ENCODE measurements around the gene WDR33.

Gene WDR33

DNA sequence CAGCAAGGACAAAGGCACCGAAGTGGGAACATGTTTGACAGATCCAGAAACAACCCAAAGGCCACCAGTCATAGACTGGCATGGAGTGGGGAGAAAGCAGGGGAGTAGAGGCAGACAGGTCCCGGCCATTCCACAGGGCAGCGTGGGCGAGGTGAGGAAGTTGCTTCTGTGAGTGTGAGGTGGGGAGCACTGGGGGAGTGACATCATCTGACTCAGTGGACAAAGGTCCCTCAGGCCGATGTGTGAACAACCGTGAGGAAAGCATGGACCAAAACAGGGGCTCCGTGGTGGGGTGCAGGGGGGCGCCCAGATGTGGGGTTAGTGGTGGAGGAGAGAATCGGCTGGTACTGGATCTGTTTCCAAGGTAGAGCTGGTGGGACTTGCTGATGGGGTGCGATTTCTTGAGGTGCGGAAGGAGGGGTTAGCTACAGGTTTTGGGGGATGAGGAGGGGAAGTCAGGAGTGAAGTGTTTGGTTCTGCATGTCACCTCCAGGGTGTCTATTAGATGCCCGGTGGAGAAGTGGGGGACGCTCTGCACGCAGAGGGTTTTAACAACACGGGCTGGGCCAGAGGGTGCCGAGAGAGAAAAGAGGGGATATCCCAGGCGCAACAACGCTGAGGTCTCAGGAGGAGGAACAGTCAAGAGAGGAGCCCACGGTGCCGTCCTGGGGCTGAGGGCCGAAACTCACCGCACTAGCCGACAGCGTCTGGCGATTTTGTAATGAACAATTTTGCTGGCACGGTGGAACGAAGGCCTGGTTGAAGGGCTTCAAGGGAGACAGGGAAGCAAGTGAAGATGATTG is 112.2 kb downstream of the WDR33 start:
- FAIRE-seq (no peak), DNase-seq (ENCODE audit: low spot score) (no peak)

DNA sequence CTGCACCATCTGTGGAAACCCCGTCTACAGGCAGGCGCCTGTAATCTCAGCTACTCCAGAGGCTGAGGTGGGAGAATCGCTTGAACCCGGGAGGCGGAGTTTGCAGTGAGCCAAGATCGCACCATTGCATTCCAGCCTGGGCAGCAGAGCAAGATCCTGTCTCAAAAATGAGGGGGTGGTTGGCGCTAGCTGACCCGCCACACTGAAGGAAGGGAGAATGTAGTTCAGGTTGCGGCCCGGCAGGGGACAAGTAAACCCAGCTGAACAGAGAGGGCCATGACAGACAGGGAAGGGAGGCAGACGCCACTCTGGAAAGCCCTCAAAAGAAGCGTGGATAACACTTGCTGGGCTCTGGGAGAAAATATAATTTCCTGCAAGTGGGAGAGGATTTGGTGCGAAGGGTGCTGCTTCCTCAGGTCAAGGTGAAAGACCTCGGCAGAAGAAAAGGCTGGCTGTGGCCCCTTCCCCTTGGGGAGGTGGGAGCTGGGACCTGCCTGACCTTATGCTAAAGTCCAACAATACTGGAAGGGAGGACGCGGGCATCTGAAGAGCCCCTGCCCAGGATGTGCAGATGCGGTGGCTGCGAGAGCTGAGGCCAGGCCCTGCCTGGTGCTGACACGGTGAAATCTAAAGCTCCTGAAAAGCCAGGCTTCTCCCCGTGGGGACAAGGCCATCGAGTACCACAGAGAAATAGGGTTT is 113.3 kb downstream of the WDR33 start:
- DNase-seq (ENCODE audit: low spot score) (no peak), FAIRE-seq (no peak)

DNA sequence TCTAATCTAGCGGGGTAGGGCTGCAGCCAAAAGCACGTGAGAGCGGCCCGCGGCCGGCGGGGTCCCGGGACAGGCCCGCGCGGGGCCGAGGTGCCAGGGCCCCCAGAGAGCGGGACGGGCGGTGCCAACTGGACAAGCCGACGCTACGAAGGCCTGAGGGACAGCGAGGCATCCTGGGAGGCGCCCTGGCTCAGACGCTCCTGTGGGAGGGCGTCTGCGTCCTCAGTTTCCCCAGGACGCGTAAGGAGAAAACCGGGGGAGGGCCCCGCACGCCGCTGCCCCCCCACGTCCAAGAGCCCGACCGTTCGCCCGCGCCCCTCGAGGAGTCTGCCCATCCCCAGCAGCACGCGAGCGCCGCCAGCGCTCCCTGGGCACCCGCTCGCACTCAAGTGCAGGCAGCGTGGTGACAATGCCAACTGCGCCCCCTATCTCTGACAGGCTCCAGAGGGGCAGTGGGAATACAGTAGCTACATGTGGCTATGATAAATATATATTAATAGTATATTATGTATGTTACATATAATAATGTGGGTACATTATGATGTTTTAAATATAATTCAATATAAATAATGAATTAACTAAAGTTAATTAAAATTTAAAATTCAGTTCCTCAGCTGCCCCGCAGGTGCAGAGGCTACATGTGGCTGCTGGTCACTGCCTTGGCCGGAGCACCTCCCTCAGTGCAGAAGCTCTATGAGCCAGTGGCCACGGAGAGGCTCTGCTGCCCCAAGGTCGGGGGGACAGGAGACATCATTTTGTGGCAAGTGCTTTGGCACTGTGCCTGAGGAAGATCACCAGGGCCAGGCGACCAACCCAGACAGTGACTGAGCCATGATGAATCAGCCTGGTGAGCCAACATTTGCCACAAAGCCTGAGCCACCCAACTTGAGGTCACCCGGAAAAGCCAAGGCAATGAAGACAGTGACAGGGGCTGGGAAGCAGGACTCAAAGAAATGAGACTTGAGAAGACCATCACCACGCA is 115.2 kb downstream of the WDR33 start:
- DNase-seq (ENCODE audit: low spot score) (peak; percentile 96), FAIRE-seq (peak; percentile 93)

DNA sequence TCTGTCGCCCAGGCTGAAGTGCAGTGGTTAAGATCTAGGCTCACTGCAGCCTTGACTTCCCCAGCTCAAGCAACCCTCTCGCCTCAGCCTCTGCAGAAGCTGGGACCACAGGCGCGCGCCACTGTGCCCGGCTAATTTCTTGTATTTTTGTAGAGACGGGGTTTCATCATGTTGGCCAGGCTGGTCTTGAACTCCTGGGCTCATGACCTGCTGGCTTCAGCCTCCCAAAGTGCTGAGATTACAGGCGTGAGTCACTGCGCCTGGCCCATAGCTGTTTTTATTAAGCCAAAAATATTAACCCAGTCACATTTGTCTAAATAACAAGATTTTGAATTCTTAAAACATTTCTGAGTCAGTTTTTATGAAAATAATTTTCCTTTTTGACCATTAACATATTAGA is 116.0 kb downstream of the WDR33 start:
- DNase-seq (ENCODE audit: low spot score) (no peak), FAIRE-seq (no peak)

DNA sequence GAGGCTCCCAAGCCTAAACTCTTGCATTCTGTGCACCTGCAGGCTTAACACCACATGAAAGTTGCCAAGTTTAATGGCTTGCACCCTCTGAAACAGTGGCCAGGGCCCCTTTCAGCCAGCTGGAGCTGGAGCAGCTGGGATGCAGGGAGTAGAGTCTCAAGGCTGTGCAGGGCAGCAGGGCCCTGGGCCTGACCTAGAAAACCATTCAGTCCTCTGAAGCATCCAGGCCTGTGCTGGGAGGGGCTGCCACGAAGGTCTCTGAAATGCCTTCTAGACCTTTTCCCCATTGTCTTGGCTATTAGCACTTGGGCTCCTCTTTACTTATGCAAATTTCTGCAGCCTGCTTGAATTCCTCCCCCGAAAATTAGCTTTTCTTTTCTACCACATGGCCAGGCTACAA is 120.3 kb downstream of the WDR33 start:
- no peak for DNase-seq (ENCODE audit: low spot score)
- no peak for FAIRE-seq

DNA sequence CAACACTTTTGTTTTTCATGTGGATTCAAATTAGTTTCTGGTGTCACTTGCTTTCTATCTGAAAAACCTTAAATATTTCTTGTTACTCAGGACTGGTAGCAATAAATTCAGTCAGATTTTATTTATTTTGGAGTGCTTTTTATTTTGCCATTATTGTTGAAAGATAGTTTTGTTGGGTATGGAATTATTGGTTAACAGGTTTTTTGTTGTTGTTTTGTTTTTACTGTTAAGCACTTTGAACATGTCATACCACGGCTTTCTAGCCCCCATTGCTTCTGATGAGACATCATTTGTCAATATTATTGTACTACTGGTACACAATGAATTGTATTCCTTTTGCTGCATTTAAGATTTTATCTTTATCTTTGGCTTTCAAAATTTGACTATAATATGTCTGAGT is 122.6 kb downstream of the WDR33 start:
- FAIRE-seq (no peak), DNase-seq (ENCODE audit: low spot score) (no peak)

DNA sequence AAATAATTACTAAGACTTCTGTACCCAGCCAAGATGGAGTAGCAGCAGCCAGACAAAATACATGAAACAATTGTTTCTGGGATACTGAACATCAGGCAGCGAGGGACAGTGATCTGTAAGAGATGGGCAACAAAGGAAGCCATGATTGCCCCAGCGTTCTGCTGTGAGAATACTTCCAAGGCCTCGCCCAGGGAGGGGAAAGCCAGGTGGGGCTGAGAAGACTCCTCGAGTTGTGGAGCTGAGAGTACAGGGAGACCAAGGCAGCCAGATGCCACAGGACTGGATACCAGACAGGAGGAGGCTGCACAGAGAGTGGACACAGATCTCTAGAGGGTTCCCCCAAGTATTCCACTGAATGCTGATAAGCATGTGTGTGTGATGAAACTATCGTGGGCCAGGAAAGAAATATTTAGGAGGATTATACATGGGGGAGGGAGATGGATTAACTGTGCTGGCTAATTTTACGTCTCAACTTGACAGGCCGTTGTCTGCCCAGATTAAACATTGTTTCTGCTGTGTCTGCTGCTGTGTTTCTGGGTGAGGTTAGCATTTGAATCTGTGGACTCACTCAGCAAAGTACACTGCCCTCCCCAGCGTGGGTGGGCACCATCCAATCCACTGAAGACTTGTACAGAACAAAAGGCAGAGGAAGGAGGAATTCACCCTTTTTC is 125.4 kb downstream of the WDR33 start:
- FAIRE-seq: no peak
- no peak for DNase-seq (ENCODE audit: low spot score)

DNA sequence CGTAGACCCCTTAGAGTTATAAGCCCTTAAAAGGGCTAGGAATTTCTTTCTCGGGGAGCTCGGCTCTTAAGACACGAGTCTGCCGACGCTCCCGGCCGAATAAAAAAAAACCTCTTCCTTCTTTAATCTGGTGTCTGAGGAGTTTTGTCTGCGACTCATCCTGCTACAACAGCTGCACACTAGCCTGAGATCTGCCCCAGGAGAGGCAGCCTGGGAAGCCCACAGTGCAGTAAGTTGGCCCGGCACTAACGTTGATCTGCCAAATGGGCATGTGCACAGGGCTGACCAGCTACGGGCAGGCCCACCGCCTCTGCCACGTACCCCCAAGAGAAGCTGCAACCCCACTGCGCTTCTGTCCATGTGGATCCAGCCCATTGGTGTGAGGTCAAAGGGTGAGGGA is 127.2 kb downstream of the WDR33 start:
- FAIRE-seq (no peak), DNase-seq (ENCODE audit: low spot score) (no peak)

DNA sequence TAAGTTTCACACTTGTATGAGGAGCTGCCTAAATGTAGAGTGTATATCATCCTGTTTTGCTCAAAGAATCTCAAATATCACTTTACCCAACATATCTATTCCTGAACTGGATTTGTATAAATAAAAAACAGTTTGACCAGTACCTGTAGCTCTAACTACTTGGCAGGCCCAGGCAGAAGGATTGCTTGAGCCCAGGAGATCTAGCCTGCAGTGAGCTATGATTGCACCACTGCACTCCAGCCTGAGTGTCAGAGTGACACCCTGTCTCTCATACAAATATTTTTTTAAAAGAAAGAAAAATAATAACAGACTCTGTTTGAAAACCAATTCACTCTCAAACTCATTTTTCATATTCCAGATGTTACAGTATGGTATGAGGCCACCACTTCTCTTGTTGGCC is 127.9 kb downstream of the WDR33 start:
- DNase-seq (ENCODE audit: low spot score) (no peak), FAIRE-seq (no peak)

DNA sequence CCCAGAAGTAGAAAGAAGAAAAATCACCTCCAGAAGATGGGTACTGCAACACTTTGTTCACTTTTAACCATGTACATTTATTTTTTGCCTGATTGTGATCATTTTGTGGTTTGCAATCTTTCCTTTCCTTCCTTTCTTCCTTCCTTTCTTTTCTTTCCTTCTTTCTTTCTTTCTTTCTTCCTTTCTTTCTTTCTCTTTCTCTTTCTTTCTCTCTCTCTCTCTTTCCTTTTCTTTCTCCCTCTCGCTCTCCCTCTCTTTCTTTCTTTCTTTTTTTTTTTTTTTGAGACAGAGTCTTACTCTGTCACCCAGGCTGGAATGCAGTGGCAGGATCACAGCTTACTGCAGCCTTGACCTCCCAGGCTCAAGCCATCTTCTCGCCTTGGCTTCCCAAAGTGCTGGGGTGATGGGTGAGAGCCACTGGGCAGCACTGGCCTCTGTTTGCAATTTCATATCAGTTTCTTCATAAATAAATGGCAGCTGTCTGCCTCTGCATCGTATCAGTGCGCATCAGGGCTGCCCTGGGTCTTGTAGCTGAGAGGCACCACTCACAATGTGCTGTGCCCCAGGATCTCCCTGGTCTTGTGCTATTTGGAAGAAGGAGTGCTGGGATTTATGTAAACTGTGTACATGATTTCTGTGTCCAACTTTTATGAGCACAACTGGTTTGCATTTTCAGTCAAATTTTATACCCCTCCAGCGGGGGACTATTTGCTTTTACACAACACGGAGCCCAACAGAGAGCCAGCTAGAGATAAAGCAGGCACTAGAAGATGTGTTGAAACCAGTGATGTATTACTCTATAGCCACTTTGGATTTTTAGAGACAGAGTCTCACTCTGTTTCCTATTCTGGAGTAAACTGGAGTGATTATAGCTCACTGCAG is 128.8 kb downstream of the WDR33 start:
- DNase-seq (ENCODE audit: low spot score) (no peak), FAIRE-seq (no peak)

DNA sequence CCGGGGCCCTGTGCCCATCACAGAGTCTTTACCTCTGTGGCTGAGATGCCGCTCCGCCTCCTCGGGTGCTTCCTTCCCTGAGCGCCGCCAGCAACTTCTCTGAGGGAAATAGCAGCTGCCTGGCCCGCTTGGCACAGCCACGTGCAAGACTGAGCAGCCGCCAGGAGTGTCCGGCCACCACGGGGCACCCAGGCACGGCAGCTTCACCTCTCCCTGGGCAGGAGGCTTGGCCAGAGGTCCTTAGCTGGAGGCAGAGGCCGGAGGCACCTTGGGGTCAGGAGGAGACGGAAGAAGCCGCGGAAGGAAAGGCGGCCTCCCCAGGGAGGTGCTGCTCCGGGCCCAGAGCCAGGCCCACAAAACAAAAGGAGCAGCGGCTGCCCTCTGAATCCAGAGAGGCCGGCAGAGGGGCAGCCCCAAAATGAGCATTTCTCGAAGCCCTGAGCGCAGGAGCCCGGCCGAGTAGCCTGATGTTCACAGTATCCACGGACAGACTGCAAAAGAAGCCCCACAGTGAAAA is 129.6 kb downstream of the WDR33 start:
- no peak for DNase-seq (ENCODE audit: low spot score)
- no peak for FAIRE-seq

DNA sequence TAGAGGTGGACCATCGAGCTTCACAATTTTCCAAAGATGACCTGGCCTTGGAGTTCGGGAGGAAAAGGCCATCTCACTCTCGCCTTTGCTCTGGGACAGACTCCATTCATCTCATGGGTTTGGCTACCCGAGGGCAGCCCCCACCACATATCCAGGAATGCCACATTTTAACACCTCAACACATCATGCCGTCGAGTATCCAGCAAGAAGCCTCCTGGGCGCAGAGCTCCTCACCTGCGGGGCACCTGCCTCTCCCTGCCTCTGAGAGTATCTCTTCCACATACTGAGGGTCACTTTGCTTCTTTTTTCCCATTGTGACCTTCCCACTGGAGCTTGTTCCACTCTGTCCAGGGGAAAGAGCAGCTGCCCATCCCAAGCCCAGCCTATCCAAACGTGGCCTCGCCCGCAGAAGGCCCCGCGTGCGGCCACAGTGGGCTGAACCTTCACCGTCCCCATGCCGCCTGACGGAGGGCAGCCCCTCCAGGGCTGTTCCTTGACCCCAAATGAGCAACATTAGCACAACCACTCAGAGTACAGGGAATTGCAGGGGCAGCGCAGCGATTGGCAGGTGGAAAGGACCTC is 130.2 kb downstream of the WDR33 start:
- FAIRE-seq (no peak), DNase-seq (ENCODE audit: low spot score) (no peak)

DNA sequence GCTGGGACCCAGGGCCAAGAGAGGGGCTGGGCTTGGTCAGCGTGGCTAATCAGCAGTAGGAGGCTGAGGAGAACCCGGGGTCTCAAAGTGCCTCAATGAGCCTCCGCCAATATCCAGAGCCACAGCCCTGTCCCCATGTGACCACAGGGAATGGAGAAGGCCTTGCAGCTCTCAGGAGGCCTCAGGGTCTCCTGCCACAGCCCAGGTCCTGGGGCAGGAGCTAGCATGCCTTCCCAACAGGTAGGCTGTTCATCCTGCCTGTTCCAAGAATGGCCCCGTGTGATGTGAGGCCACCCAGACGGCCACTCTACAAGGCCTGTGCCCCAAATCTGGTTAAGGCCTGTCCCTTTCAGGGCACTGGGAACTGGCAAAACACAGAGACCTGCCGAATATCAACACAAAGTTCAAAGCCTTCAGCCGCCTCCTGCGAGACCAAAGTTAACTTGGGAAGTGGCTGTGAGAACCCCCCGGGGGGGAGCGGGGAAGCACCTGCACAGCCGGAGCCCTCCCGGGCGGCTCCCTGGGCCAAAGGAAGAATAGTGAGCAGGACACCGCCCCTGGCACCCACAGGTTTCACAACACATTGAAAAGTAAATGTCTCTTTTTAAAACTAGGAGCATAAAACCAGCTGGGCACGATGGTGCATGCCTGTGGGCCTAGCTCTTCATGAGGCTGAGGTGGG is 131.2 kb downstream of the WDR33 start:
- DNase-seq (ENCODE audit: low spot score) (no peak), FAIRE-seq (no peak)

DNA sequence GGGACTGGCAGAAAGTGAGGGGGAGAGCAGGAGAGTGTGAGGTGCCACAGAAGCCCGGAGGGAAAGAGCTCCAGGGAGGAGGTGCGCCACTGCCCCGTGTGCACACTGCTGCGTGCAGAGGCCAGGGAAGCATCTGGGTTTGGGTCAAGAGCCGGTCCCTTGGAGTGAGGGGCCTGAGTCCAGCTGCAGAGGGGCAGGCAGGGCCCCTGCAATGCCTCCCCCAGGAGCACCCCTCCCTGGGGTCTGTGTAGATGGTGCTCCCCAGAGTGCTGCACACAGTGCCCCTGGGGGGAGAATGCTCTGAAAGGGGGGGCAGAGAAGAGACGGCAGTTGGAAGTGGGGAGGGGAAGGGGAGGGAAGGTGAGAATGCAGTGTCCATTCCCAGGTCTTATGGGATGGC is 132.0 kb downstream of the WDR33 start:
- FAIRE-seq (no peak), DNase-seq (ENCODE audit: low spot score) (no peak)

DNA sequence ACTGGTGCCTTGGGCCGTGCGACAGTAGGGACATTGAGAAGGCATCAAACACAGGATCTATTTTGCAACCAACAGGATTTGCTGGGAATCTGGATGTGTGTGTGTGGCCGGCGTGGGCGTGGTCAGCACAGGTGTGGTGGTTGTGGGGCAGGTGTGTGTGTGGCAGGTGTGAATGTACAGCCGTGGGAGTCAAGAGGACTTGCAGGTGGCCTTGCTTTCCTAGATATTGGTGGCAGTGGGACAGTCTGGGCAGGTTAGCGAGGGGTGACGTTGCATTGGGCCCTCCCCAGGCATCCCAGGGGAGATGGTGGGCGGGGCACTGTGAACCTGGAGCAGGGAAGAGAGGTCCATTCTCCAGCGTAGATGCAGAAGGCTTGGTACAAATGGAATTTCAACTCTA is 132.4 kb downstream of the WDR33 start:
- FAIRE-seq: no peak
- no peak for DNase-seq (ENCODE audit: low spot score)

DNA sequence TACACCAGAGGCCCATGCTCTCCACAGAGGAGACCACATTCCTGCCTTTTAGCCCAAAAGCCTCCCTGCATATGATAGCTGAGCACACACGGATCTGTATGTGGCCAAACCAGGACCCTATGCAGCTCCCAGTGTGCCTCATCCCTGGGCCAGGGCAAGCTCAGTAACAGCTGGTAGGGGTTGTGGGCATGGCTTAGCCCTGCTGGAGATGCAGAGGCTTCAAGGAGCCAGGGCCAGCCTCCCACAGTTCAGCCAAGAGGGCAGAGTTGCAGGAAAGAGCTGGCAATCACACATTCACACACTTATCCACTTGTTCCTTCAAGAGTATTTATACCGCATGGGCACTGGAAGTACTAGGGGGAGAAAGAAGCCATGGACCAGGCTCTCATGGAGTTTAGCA is 134.1 kb downstream of the WDR33 start:
- FAIRE-seq (no peak), DNase-seq (ENCODE audit: low spot score) (no peak)

DNA sequence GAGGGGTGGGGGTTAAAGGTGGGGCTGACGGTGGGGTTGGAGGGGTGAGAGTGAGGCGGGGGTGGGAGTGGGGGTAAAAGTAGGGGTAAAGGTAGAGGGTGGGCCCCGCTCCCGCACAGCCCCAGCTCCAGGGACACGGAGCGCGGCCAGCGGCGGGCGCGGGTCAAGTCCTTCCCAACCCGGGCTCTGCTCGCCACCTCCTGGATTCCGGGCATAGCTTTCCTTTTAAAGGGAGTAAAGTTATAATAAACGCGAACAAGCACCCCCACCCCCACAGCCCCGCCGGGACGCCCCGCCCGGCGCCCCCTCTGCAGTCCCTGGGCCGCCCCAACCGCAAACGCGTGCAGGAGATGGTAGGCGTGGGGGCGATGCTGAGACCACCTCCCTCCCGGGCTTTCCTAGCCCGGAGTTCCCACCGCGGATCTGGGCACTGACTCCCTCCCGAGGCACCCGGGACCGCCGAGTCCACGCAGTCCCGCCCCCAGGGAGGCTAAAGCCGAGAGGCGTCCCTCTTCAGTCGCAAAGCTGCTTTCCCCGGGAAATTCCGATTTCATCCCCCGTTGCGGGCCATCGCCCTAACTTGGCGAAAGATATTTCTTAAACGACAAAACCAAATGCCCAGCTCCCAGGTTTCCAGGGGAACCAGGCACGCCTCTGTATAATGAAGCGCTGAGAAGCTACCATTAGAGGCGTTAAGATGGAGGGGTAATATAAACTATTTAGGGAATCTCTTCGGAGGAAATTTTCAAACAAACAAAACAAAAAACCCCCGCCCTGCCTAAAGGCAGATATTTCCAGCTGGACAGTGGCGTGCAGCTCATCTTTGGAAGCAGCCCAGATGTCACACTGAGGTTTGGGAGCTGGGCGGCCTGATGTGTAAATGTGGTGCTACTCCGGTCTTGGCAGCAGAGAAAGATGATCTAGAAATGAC is 135.4 kb downstream of the WDR33 start, which contains the start of gene LIMS2:
Gene LIMS2 (minus strand): TSS at position 200 of the 931 bp plus-strand sequence. CDS start 506 bp downstream, outside the sequence.
- DNase-seq (ENCODE audit: low spot score) (no peak), FAIRE-seq (no peak)
